ENCODE data around the gene SLC6A17. TPM values are rescaled to one million over a fixed set of nuclear protein-coding genes. Genes with fewer than 3 reads are reported as not detected.

The SLC6A17 gene
- 1.7 and 2.4 TPM in 2 replicates for total RNA-seq

DNA sequence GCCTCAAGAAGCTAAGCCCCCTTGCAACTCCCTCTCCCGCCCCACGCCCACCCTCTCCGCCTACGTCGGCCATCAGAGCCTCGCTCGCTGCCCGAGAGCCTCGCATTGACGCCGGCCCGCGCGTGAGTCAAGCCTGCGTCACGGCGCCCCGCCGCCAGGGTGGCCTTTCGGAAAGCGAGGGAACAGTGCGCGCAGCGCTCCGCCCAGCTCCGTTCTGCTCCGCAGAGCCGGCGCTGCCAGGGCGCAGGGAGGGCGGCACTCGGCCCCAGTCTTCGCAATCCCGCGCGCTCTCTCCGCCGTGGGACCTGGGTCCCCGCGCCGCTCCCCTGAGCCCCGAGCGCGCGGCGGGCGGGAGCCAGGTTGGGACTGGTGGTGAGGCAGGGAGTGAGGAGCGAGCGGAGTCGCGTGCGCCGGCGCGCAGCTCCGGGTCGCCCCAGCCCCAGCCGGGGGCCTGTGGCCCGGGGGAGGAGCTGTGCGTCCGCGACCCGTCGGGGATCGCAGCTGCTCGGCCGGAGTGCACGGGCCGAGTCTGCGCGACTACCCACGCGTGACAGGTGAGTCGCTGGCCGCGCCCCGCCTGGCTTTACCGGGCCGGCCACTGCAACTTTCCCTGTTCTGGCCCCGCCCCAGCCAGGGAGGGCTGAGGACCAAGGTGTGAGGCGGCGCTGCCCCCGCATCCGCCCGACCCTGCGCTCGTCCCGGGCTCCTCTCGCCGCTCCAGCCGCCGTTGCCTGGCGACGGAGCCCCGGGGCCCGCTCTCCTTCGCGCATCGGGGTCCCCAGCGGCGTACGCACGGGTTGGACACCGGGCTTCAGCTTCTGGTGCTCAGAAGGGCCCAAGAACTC is at the start of gene SLC6A17:
TSS of gene SLC6A17 (plus strand) at position 165 of the 845 bp plus-strand sequence. CDS start 16,436 bp downstream, outside the sequence.

DNA sequence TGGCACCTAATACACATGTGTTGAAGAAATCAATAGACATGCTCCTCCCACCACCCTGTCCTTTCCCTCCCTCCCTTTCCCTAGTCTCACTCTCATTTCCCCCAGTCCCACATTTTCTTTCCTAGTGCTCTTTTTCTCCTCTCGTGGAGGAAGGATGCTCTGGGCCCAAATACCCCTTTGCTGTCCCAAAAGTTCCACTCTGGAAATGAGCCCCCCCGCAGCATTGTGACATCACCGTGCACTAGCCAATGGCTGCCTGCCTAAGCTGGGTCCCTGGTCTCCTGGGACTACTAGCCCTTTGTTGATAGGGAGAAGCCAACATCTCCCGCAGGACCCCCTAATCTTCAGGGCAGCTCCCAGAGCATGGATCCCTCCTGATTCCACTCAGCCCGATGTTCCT is 38.2 kb upstream of the SLC6A17 start, which contains the start of gene UBL4B:
TSS of gene UBL4B (plus strand) at position 301 of the 400 bp plus-strand sequence. CDS start at position 393, 92 bp downstream.

DNA sequence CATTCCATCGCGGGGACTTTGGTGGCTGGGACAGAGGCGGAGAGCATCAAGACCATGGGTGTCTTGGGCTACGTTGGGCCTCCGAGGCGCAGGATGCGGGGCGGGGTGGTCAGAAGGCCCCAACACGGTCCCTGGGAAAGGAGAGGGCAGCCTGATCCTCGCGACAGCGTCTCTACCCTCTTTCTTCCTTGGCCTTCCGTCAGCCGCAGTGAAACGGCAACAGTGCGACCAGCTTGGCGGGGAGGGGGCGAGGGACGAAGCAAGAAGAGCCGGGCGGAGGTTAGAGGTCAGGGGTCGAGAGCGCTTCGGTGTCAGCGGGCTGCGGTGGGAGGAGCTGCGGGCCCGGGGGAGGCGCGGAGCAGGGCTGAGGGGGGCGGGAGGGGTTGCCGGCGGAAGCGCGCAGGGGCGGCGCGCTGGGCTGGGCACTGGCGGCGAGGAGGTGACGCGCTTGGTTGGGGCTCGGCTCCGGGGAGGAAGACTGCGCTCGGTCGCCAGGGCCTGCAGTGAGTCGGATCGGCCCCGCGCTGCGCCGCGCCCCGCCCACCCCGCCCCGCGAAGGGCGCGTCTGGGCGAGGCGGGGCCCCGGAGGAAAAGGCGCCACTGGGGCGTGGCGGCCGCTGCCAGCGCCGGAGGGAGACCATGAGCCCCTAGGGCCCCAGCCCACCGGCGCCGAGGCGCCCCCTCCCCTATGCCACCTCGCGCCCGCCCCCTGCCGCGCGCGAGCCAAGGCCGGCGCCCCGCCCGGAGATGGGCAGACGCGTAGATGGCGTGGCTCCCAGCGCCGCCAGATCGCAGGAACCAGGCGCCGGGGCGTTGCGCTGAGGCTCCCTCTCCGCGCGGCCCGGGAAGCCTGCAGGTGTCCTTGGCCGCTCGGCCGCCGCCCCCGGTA is 59.7 kb downstream of the SLC6A17 start, which contains the start of gene KCNC4:
TSS of gene KCNC4 (plus strand) at position 600 of the 889 bp plus-strand sequence. CDS start 1,186 bp downstream, outside the sequence.

Other genes with a start within 250 kb of the SLC6A17 start
- gene CSF1, start 239.6 kb upstream of the SLC6A17 start, total RNA-seq: 69.7 and 108 TPM in 2 replicates
- 51.7 and 94.1 TPM in 2 replicates for gene AHCYL1, start 165.7 kb upstream of the SLC6A17 start, total RNA-seq
- gene STRIP1, start 115.9 kb upstream of the SLC6A17 start, total RNA-seq: 55.3 and 55.4 TPM in 2 replicates
- gene ALX3, start 79.8 kb upstream of the SLC6A17 start, total RNA-seq: not detected in 2 replicates
- not detected in 2 replicates for gene UBL4B, start 38.1 kb upstream of the SLC6A17 start, total RNA-seq
- 8.0 and 10.9 TPM in 2 replicates for gene KCNC4, start 59.8 kb downstream of the SLC6A17 start, total RNA-seq
- gene RBM15, start 188.9 kb downstream of the SLC6A17 start, total RNA-seq: 34.9 and 45.5 TPM in 2 replicates
- gene SLC16A4, start 240.5 kb downstream of the SLC6A17 start, total RNA-seq: 16.6 and 47.6 TPM in 2 replicates